ENCODE results near the gene GPR32. TPM values are rescaled to one million over a fixed set of nuclear protein-coding genes. Genes with fewer than 3 reads are reported as not detected.
A peak's percentile ranks its signal among the peaks of the same experiment; 100 is the strongest.

The GPR32 gene
- total RNA-seq, 4 donors from 2014 or later: not detected

GRCh38 chr19:50820549-50821247 is 50.4 kb downstream of the GPR32 start:
- no peak for DNase-seq
- no peaks in the 10 kb centered on the region for H3K36me3 ChIP-seq
- TF ChIP-seq, protein P1, sequence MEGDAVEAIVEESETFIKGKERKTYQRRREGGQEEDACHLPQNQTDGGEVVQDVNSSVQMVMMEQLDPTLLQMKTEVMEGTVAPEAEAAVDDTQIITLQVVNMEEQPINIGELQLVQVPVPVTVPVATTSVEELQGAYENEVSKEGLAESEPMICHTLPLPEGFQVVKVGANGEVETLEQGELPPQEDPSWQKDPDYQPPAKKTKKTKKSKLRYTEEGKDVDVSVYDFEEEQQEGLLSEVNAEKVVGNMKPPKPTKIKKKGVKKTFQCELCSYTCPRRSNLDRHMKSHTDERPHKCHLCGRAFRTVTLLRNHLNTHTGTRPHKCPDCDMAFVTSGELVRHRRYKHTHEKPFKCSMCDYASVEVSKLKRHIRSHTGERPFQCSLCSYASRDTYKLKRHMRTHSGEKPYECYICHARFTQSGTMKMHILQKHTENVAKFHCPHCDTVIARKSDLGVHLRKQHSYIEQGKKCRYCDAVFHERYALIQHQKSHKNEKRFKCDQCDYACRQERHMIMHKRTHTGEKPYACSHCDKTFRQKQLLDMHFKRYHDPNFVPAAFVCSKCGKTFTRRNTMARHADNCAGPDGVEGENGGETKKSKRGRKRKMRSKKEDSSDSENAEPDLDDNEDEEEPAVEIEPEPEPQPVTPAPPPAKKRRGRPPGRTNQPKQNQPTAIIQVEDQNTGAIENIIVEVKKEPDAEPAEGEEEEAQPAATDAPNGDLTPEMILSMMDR (IDR thresholded peaks at IDR 0.05): no peak
- no peak for TF ChIP-seq POLR2A (IDR thresholded peaks at IDR 0.05)
- peak overlapping the region in 3 of 4 donors; percentile 22 to 49 (median 26) for H3K4me3 ChIP-seq
- no peak overlapping the region for H3K27ac ChIP-seq
- H3K9me3 ChIP-seq: no peaks in the 10 kb centered on the region
- H3K27me3 ChIP-seq: peaks cover 0 to 99% (median 9%) of the 10 kb centered on the region in 4 donors
- intact Hi-C loops (cut with DNase I): no loop called here
- WGBS, 2 donors: 6% methylated on average over 13 to 15 of the region's 21 CpGs
- peaks cover 12 to 30% (median 16%) of the 10 kb centered on the region in 3 donors for H3K4me1 ChIP-seq

DNA sequence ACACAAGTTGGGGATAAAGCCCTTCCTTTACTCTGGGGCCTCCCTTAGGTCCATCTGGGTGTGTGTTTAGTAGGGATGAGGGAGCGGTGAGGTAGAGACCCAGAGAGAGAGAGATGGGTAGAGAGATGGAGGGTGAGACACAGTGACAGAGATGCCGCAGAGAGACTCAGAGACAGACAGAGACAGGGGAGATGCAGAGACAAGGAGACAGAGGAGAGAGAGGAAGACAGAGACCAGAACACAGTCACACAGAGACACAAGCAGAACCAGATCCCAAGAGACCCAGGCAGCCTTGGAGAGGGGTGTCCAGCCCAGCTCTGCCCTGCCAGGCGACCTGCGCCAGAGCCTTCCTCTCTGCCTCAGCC is 51.0 kb downstream of the GPR32 start:
- WGBS, 2 donors: 59 to 71% methylated on average over 3 to 4 of the region's 4 CpGs

More for the DNA sequence above, 51.0 kb downstream of the GPR32 start:
- Histone ChIP-seq H3K4me1 (peaks cover 12 to 30% (median 16%) of the 10 kb centered on the region in 3 donors), H3K27me3 (peaks cover 0 to 96% (median 9%) of the 10 kb centered on the region in 4 donors), H3K4me3 (peak overlapping the region in 1 of 4 donors; percentile 49), H3K27ac (no peak overlapping the region), H3K9me3 (no peaks in the 10 kb centered on the region), H3K36me3 (no peaks in the 10 kb centered on the region)
- intact Hi-C loops (cut with DNase I): no loop called here
- DNase-seq: no peak
- no peak for TF ChIP-seq POLR2A (IDR thresholded peaks at IDR 0.05)
- TF ChIP-seq, protein P1 (IDR thresholded peaks at IDR 0.05): no peak

Small RNAs within 50 kb of the gene (small RNA-seq; reads per million reads assigned to genes)
- 330 to 777 (median 456) reads per million in 4 donors for gene SNORD88A
- 0 reads per million in 4 donors for gene SNORD88B
- gene SNORD88C: 0 reads per million in 4 donors

Other genes starting within 250 kb of the GPR32 start
- 1 to 10 TPM in 1 of 4 donors, under 1 TPM in 3; 0.18 to 1.5 (median 0.44) TPM for gene LRRC4B, start 202.0 kb upstream of the GPR32 start, total RNA-seq
- 1 to 10 TPM in 1 of 4 donors, under 1 TPM in 1, not detected in 2; 0.53 to 2.2 TPM for gene SYT3, start 130.6 kb upstream of the GPR32 start, total RNA-seq
- not detected for gene C19orf81, start 121.0 kb upstream of the GPR32 start, total RNA-seq
- under 1 TPM in 1 of 4 donors, not detected in 3; 0.06 TPM for gene SHANK1, start 50.7 kb upstream of the GPR32 start, total RNA-seq
- gene CLEC11A, start 47.1 kb upstream of the GPR32 start, total RNA-seq: 10 to 100 TPM in 1 of 4 donors, 1 to 10 TPM in 2, under 1 TPM in 1; 0.80 to 11.1 (median 3.9) TPM
- gene ACP4, start 20.0 kb downstream of the GPR32 start, total RNA-seq: not detected
- gene KLK1, start 53.3 kb downstream of the GPR32 start, total RNA-seq: not detected
- not detected for gene KLK15, start 63.1 kb downstream of the GPR32 start, total RNA-seq
- gene KLK3, start 84.5 kb downstream of the GPR32 start, total RNA-seq: not detected
- gene KLK2, start 103.0 kb downstream of the GPR32 start, total RNA-seq: not detected
- not detected for gene KLK4, start 140.9 kb downstream of the GPR32 start, total RNA-seq
- gene KLK5, start 182.6 kb downstream of the GPR32 start, total RNA-seq: 10 to 100 TPM in 3 of 4 donors, 1 to 10 TPM in 1; 5.9 to 84.7 (median 49.9) TPM
- 100 to 1,000 TPM in 2 of 4 donors, 10 to 100 TPM in 1, 1 to 10 TPM in 1; 6.1 to 160 (median 102) TPM for gene KLK6, start 199.1 kb downstream of the GPR32 start, total RNA-seq
- gene KLK7, start 213.5 kb downstream of the GPR32 start, total RNA-seq: 100 to 1,000 TPM in 3 of 4 donors, 1 to 10 TPM in 1; 9.5 to 309 (median 198) TPM
- 100 to 1,000 TPM in 3 of 4 donors, 10 to 100 TPM in 1; 32.8 to 235 (median 191) TPM for gene KLK8, start 231.1 kb downstream of the GPR32 start, total RNA-seq
- gene KLK10, start 249.2 kb downstream of the GPR32 start, total RNA-seq: 100 to 1,000 TPM in 3 of 4 donors, 10 to 100 TPM in 1; 73.4 to 816 (median 310) TPM